HCT116 (cell line): ENCODE measurements around the gene SLC27A3. TPM values are rescaled to one million over a fixed set of nuclear protein-coding genes. Genes with fewer than 3 reads are reported as not detected.

Experiments
- ATAC-seq: fragments of 200-7000 bp; cut with Tn5 transposase; 2 replicates; pipeline ENCODE4 v1.9.1; 2020; ENCODE audit warnings: mild to moderate bottlenecking, moderate library complexity
- BruUV-seq: library from RNA; stranded (reverse); fragments of 400-500 nt; replicated peaks from 2 replicates; lab custom pipeline; 2021; lab: Mats Ljungman, UMichigan
- CTCF ChIA-PET: fragments of 300-600 bp; sonication (Branson Sonifier 250); formaldehyde crosslinking; loops from one replicate; lab custom pipeline; 2021; ENCODE audit warnings: antibody characterized with exemption; lab: Charles Lee
- POLR2A ChIA-PET: fragments of 300-600, 350-600 bp; sonication (Branson Sonifier 250); formaldehyde crosslinking; loops from one replicate; lab custom pipeline; 2021; ENCODE audit warnings: antibody characterized with exemption; lab: Charles Lee
- RAD21 ChIA-PET, 2 experiments: fragments of 300-600 bp; sonication (Branson Sonifier 250); formaldehyde crosslinking; loops; one replicate each; lab custom pipeline; 2023; ENCODE audit warnings: low total read pairs in 2 of 2; ENCODE audit not compliant: uncharacterized antibody in 2 of 2, unreplicated experiment in 2 of 2, low non-redundant PET in 1 of 2; lab: Charles Lee
- DNase-seq: peaks from one replicate; pipeline ENCODE4 v3.0.0-alpha.2; 2010; ENCODE audit warnings: low read depth, low spot score
- H2AFZ ChIP-seq: fragments of 200-600 bp; shearing (Covaris generic), sonication (generic); 2 replicates; pipeline ENCODE4 v1.6.1; 2017; ENCODE audit warnings: low read depth, mixed run types, mixed read lengths, antibody characterized with exemption, low read length; ENCODE audit not compliant: poor library complexity, severe bottlenecking
- H3K27ac ChIP-seq: 2 replicates; pipeline ENCODE4 v1.5.1; 2012; ENCODE audit warnings: low read depth, low read length
- H3K27me3 ChIP-seq: fragments of 200-600 bp; sonication (generic); 2 replicates; pipeline ENCODE4 v1.6.1; 2016; ENCODE audit warnings: mixed run types, low read length, mixed read lengths; ENCODE audit not compliant: insufficient read depth
- H3K36me3 ChIP-seq, 2 experiments: fragments of 200-500 bp in 1 of 2; fragments of 200-600 bp in 1 of 2; sonication (Bioruptor generic) in 1 of 2; sonication (generic) in 1 of 2; 2 replicates each; pipeline versions ENCODE4 v1.5.1 to v1.6.1; 2014 to 2016; ENCODE audit warnings: low read length in 2 of 2, inconsistent platforms in 1 of 2, mixed read lengths in 1 of 2, mixed run types in 1 of 2; ENCODE audit not compliant: insufficient read depth in 2 of 2, control insufficient read depth in 1 of 2
- H3K4me1 ChIP-seq, 2 experiments: fragments of 200-600 bp in 1 of 2; sonication (generic) in 1 of 2; 2 replicates each; pipeline versions ENCODE4 v1.5.1 to v1.6.1; 2012 to 2017; ENCODE audit warnings: low read length in 2 of 2, inconsistent platforms in 1 of 2, mild to moderate bottlenecking in 1 of 2, mixed read lengths in 1 of 2, mixed run types in 1 of 2, moderate library complexity in 1 of 2; ENCODE audit not compliant: insufficient read depth in 2 of 2, control insufficient read depth in 1 of 2
- H3K4me2 ChIP-seq: fragments of 200-600 bp; sonication (generic); 2 replicates; pipeline ENCODE4 v1.6.1; 2017; ENCODE audit warnings: mixed run types, low read length, mixed read lengths
- H3K4me3 ChIP-seq, 2 experiments: fragments of 200-600 bp in 1 of 2; sonication (generic) in 1 of 2; replicated peaks in 1 of 2; 2 replicates each; pipeline ENCODE4 v1.5.1; 2011 to 2016; ENCODE audit warnings: low read length in 2 of 2, control low read depth in 1 of 2, low read depth in 1 of 2, mild to moderate bottlenecking in 1 of 2, mixed read lengths in 1 of 2, mixed run types in 1 of 2
- H3K79me2 ChIP-seq: fragments of 200-600 bp; sonication (generic); 2 replicates; pipeline ENCODE4 v1.6.1; 2017; ENCODE audit warnings: mild to moderate bottlenecking, mixed run types, low read length, moderate library complexity, mixed read lengths; ENCODE audit not compliant: insufficient read depth
- H3K9ac ChIP-seq: fragments of 200-600 bp; sonication (generic); 2 replicates; pipeline ENCODE4 v1.6.1; 2016; ENCODE audit warnings: low read length, mixed read lengths
- H3K9me2 ChIP-seq: fragments of 200-600 bp; sonication (generic), shearing (Covaris generic); 2 replicates; pipeline ENCODE4 v1.6.1; 2017; ENCODE audit warnings: mixed run types, mild to moderate bottlenecking, moderate library complexity; ENCODE audit not compliant: insufficient read depth
- H3K9me3 ChIP-seq, 2 experiments: fragments of 200-500 bp in 1 of 2; fragments of 200-600 bp in 1 of 2; sonication (Bioruptor generic) in 1 of 2; sonication (generic) in 1 of 2; 2 replicates each; pipeline ENCODE4 v1.6.1; 2014 to 2017; ENCODE audit warnings: low read length in 2 of 2, mixed read lengths in 2 of 2, inconsistent platforms in 1 of 2, low read depth in 1 of 2, mild to moderate bottlenecking in 1 of 2, mixed run types in 1 of 2, moderate library complexity in 1 of 2; ENCODE audit not compliant: control insufficient read depth in 1 of 2, insufficient read depth in 1 of 2
- H4K20me1 ChIP-seq: fragments of 200-600 bp; sonication (generic), shearing (Covaris generic); 2 replicates; pipeline ENCODE4 v1.6.1; 2017; ENCODE audit warnings: mixed run types, mild to moderate bottlenecking, moderate library complexity; ENCODE audit not compliant: insufficient read depth
- CEBPB ChIP-seq: IDR thresholded peaks from 2 replicates; pipeline ENCODE4 v1.6.1; 2012; ENCODE audit warnings: low read depth
- EGR1 ChIP-seq: IDR thresholded peaks from 2 replicates; pipeline ENCODE4 v1.6.1; 2012; ENCODE audit warnings: low read depth
- EZH2 ChIP-seq: fragments of 200-600 bp; sonication (generic); IDR thresholded peaks from 2 replicates; pipeline ENCODE4 v1.6.1; 2017; ENCODE audit warnings: antibody characterized with exemption, mixed run types
- POLR2A ChIP-seq: IDR thresholded peaks from 2 replicates; pipeline ENCODE4 v1.7.0; 2011; ENCODE audit warnings: borderline replicate concordance; ENCODE audit not compliant: insufficient read depth, insufficient read length; ENCODE audit errors: extremely low read depth
- POLR2AphosphoS5 ChIP-seq: IDR thresholded peaks from 2 replicates; pipeline ENCODE4 v1.6.1; 2011; ENCODE audit warnings: mild to moderate bottlenecking, low read depth, low read length, moderate library complexity
- RAD21 ChIP-seq: IDR thresholded peaks from 2 replicates; pipeline ENCODE4 v1.6.1; 2012; ENCODE audit warnings: low read depth, mild to moderate bottlenecking
- SIN3A ChIP-seq: IDR thresholded peaks from 2 replicates; pipeline ENCODE4 v1.6.1; 2012; ENCODE audit warnings: low read depth
- YY1 ChIP-seq: IDR thresholded peaks from 2 replicates; pipeline ENCODE4 v1.6.1; 2011; ENCODE audit warnings: low read length, low read depth, moderate library complexity, mild to moderate bottlenecking; ENCODE audit not compliant: insufficient replicate concordance; ENCODE audit errors: extremely low read depth
- ZNF274 ChIP-seq: fragments of 200-500 bp; sonication (Bioruptor generic); IDR thresholded peaks from 2 replicates; pipeline ENCODE4 v1.6.1; 2014; ENCODE audit warnings: mild to moderate bottlenecking, low read depth, low read length, inconsistent platforms
- intact Hi-C: fragments of 100-400 bp; cut with micrococcal nuclease; formaldehyde crosslinking; loops from 2 replicates; pipeline ENCODE4 v1.10.0; 2022
- total RNA-seq: library from RNA; stranded (reverse); gene quantifications from one replicate; pipeline ENCODE4 v1.2.1, GENCODE V29; 2021; ENCODE audit not compliant: unreplicated experiment
- TF ChIP-seq, protein P1 (sequence below): IDR thresholded peaks from 2 replicates; pipeline ENCODE4 v1.6.1; 2012; ENCODE audit warnings: low read depth
- TF ChIP-seq, protein P2 (sequence below): IDR thresholded peaks from 2 replicates; pipeline ENCODE4 v1.6.1; 2012
- TF ChIP-seq, protein P3 (sequence below), 3 experiments: fragments of 200-600 bp in 1 of 3; sonication (generic) in 1 of 3; IDR thresholded peaks in 2 of 3; conservative IDR thresholded peaks in 1 of 3; 2 replicates each; pipeline ENCODE4 v1.5.1; 2012 to 2017; ENCODE audit warnings: low read depth in 2 of 3, low read length in 2 of 3, antibody characterized with exemption in 1 of 3, borderline replicate concordance in 1 of 3, control low read depth in 1 of 3, mild to moderate bottlenecking in 1 of 3, mixed read lengths in 1 of 3, mixed run types in 1 of 3, moderate library complexity in 1 of 3; ENCODE audit not compliant: insufficient read depth in 1 of 3

SLC27A3 gene
- total RNA-seq, 1 experiment from 2014 or later = 14.3 TPM

DNA sequence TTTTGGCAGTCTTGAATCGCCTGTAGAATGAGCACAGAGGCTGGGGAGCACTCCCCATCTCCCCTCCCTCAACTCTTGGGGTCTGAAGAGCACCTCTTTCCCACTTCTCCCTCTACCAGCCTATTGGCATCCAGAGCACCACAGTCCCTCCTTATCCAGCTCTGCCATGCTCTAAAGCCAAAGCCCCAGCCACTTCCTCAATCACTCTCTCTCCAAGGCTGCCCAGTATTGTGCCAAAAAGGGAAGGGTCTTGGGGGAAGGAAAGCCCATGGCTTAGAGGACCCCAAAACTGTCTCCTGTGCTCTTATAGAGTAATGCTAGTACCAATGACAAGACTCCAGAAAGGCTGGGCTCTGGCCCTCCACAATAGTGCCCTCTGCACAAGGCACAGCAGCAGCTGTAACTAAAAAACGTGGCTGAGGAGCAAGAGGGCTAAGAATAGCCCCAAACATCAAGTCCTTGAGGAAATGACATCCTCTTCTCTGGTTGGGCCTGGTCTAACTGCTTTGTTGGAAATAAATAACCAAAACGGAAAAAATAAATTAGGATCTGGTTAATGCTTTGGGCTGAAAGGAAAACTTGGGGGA, 28.4 kb downstream of the SLC27A3 start:
- Histone ChIP-seq H3K4me1 (peaks cover 5 to 12% of the 10 kb centered on the region in 2 experiments; a peak in 3 of 4 replicates), H3K27ac (no peak overlapping the region), H3K9me2 (no peaks in the 10 kb centered on the region), H3K4me3 (no peak overlapping the region), H4K20me1 (no peaks in the 10 kb centered on the region), H3K9ac (no peak overlapping the region), H3K4me2 (no peak overlapping the region), H3K79me2 (no peaks in the 10 kb centered on the region), H3K36me3 (peaks cover 0 to 6% of the 10 kb centered on the region in 2 experiments; a peak in 1 of 4 replicates), H2AFZ (no peak overlapping the region), H3K27me3 (no peaks in the 10 kb centered on the region), H3K9me3 (no peaks in the 10 kb centered on the region)
- RAD21 ChIA-PET = no interaction called here
- no TSS peak for BruUV-seq
- no peak for ATAC-seq
- TF ChIP-seq, protein P1, sequence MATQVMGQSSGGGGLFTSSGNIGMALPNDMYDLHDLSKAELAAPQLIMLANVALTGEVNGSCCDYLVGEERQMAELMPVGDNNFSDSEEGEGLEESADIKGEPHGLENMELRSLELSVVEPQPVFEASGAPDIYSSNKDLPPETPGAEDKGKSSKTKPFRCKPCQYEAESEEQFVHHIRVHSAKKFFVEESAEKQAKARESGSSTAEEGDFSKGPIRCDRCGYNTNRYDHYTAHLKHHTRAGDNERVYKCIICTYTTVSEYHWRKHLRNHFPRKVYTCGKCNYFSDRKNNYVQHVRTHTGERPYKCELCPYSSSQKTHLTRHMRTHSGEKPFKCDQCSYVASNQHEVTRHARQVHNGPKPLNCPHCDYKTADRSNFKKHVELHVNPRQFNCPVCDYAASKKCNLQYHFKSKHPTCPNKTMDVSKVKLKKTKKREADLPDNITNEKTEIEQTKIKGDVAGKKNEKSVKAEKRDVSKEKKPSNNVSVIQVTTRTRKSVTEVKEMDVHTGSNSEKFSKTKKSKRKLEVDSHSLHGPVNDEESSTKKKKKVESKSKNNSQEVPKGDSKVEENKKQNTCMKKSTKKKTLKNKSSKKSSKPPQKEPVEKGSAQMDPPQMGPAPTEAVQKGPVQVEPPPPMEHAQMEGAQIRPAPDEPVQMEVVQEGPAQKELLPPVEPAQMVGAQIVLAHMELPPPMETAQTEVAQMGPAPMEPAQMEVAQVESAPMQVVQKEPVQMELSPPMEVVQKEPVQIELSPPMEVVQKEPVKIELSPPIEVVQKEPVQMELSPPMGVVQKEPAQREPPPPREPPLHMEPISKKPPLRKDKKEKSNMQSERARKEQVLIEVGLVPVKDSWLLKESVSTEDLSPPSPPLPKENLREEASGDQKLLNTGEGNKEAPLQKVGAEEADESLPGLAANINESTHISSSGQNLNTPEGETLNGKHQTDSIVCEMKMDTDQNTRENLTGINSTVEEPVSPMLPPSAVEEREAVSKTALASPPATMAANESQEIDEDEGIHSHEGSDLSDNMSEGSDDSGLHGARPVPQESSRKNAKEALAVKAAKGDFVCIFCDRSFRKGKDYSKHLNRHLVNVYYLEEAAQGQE = no peak
- TF ChIP-seq CEBPB = no peak
- CTCF ChIA-PET = no interaction called here
- intact Hi-C loops = no loop called here
- no peak for DNase-seq
- POLR2A ChIA-PET = interaction anchor here (1.1 to 2.6 kb wide), 2 partner anchors 163 to 187 kb away, joined by 3 to 6 read pairs; no protein-coding TSS in a partner anchor

DNA sequence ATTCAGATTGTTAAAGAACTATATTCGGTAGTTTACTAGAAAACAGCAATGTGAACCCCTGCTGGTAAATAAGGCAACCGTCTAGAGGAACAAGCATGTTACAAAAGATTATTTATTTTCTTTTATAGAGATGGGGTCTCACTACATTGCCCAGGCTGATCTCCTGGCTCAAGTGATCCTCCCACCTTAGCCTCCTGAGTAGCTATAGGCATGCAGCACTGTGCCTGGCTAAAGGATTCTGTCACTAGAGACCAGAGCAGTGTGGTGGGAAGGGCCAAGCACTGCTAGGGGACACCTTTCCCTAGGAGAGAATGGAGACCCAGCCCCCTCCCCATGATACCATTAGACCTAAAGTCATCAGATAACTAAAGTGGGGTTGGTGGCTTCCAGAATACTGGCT, 28.9 kb downstream of the SLC27A3 start:
- POLR2A ChIA-PET = interaction anchor here (1.1 to 2.6 kb wide), 2 partner anchors 163 to 186 kb away, joined by 3 to 6 read pairs; no protein-coding TSS in a partner anchor
- ATAC-seq (no peak), DNase-seq (no peak)
- Histone ChIP-seq H3K4me3 (no peak overlapping the region), H3K9ac (no peak overlapping the region), H3K27ac (no peak overlapping the region), H3K27me3 (no peaks in the 10 kb centered on the region), H3K9me3 (no peaks in the 10 kb centered on the region), H3K79me2 (no peaks in the 10 kb centered on the region), H3K4me1 (peaks cover 5 to 12% of the 10 kb centered on the region in 2 experiments; a peak in 3 of 4 replicates), H3K4me2 (no peak overlapping the region), H3K9me2 (no peaks in the 10 kb centered on the region), H2AFZ (no peak overlapping the region), H4K20me1 (no peaks in the 10 kb centered on the region), H3K36me3 (peaks cover 0 to 7% of the 10 kb centered on the region in 2 experiments; a peak in 2 of 4 replicates)
- RAD21 ChIA-PET = no interaction called here
- CTCF ChIA-PET = no interaction called here
- no TSS peak for BruUV-seq
- intact Hi-C loops = no loop called here
- TF ChIP-seq POLR2A (no peak), EZH2 (no peak), YY1 (no peak), ZNF274 (no peak), EGR1 (no peak), RAD21 (no peak), SIN3A (no peak), POLR2AphosphoS5 (no peak)
- TF ChIP-seq, protein P2, sequence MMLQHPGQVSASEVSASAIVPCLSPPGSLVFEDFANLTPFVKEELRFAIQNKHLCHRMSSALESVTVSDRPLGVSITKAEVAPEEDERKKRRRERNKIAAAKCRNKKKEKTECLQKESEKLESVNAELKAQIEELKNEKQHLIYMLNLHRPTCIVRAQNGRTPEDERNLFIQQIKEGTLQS = no peak
- TF ChIP-seq, protein P3, sequence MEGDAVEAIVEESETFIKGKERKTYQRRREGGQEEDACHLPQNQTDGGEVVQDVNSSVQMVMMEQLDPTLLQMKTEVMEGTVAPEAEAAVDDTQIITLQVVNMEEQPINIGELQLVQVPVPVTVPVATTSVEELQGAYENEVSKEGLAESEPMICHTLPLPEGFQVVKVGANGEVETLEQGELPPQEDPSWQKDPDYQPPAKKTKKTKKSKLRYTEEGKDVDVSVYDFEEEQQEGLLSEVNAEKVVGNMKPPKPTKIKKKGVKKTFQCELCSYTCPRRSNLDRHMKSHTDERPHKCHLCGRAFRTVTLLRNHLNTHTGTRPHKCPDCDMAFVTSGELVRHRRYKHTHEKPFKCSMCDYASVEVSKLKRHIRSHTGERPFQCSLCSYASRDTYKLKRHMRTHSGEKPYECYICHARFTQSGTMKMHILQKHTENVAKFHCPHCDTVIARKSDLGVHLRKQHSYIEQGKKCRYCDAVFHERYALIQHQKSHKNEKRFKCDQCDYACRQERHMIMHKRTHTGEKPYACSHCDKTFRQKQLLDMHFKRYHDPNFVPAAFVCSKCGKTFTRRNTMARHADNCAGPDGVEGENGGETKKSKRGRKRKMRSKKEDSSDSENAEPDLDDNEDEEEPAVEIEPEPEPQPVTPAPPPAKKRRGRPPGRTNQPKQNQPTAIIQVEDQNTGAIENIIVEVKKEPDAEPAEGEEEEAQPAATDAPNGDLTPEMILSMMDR (IDR thresholded peaks at IDR 0.05 in 2 of 3, conservative IDR thresholded peaks at IDR 0.05 in 1 of 3; ENCODE audit: borderline replicate concordance in 1 of 3, insufficient read depth in 1 of 3, low read depth in 2 of 3, low read length in 2 of 3) = no peak
